Kidney (tissue), 14 donors: Measurements from ENCODE around the gene SLC44A3. TPM values are rescaled to one million over a fixed set of nuclear protein-coding genes. Genes with fewer than 3 reads are reported as not detected.
"Not testable (repeated sequence)": the region's sequence is repeated elsewhere in the genome, so short reads cannot be mapped to it uniquely, and the experiment has no call there.

Experiments
- DNase-seq, 5 donors: peaks; one replicate each; pipeline ENCODE4 v3.0.0-alpha.2; 2013 to 2020
- FAIRE-seq: peaks from 2 replicates; lab custom pipeline; 2012; peaks lifted over from hg19 to GRCh38; lab: Jason Lieb, UNC
- H3K27ac ChIP-seq, 2 donors: one replicate each; pipeline ENCODE4 v1.7.0; 2013; ENCODE audit warnings: low read depth in 2 of 2, low read length in 2 of 2, inconsistent platforms in 1 of 2
- H3K27me3 ChIP-seq: one replicate; pipeline ENCODE4 v1.7.1; 2013; ENCODE audit warnings: low read length, inconsistent platforms; ENCODE audit not compliant: control insufficient read depth, insufficient read depth
- H3K36me3 ChIP-seq, 3 donors: one replicate each; pipeline versions ENCODE4 v1.7.0 to v1.7.1; 2013; ENCODE audit warnings: low read length in 3 of 3, control low read depth in 1 of 3, inconsistent platforms in 1 of 3; ENCODE audit not compliant: insufficient read depth in 3 of 3, control insufficient read depth in 2 of 3
- H3K4me1 ChIP-seq, 3 donors: one replicate each; pipeline versions ENCODE4 v1.7.0 to v1.7.1; 2013; ENCODE audit warnings: low read length in 3 of 3, inconsistent platforms in 1 of 3, low read depth in 1 of 3; ENCODE audit not compliant: control insufficient read depth in 2 of 3, insufficient read depth in 2 of 3
- H3K4me3 ChIP-seq, 3 donors: one replicate each; pipeline versions ENCODE4 v1.7.0 to v1.8.1; 2013; ENCODE audit warnings: low read length in 3 of 3, control low read depth in 1 of 3, inconsistent platforms in 1 of 3
- H3K9ac ChIP-seq, 3 donors: one replicate each; pipeline versions ENCODE4 v1.7.0 to v1.7.1; 2013; ENCODE audit warnings: low read length in 3 of 3, control low read depth in 1 of 3, inconsistent platforms in 1 of 3
- H3K9me3 ChIP-seq, 3 donors: one replicate each; pipeline versions ENCODE4 v1.7.0 to v1.7.1; 2013; ENCODE audit warnings: low read length in 3 of 3, control low read depth in 1 of 3, inconsistent platforms in 1 of 3; ENCODE audit not compliant: control insufficient read depth in 2 of 3, insufficient read depth in 1 of 3
- CTCF ChIP-seq: IDR thresholded peaks from 3 replicates; pipeline ENCODE4 v1.5.1; 2012; ENCODE audit warnings: mild to moderate bottlenecking, moderate library complexity, borderline replicate concordance; ENCODE audit not compliant: insufficient read depth; ENCODE audit errors: extremely low read depth
- intact Hi-C: fragments of 100-400 bp; cut with DNase I; formaldehyde crosslinking; loops from one replicate; pipeline ENCODE4 v1.11.1; 2022
- polyA plus RNA-seq: library from polyadenylated mRNA; stranded (reverse); fragments of 350-450 nt; fragmentation: Illumina TruSeq; extraction: RNeasy Lipid Tissue Mini Kit (QIAGEN cat#74804); gene quantifications from one replicate; pipeline ENCODE4 v1.2.3, GENCODE V29; 2014; ENCODE audit warnings: low read depth, low replicate concordance; ENCODE audit not compliant: insufficient read depth
- total RNA-seq: library from RNA; stranded (reverse); fragmentation: NEBNext Ultra II Directional; extraction: Animal tissue kit (Norgen Biotek cat#: 25700); gene quantifications from one replicate; pipeline ENCODE4 v1.2.1, GENCODE V29; 2021
- donor health status: control.
- donor health status: control.
- donor health status: control.
- donor health status: control.
- donor health status: control.
- donor health status: DM: yes; HTN: yes; CAD: no.
- donor health status: Normal renal cell carcinoma (clear cell type).

The SLC44A3 gene
- total and polyA plus RNA-seq, 2 donors from 2014 or later: 35.2 to 49.6 TPM

- TF ChIP-seq CTCF: no peak
- DNase-seq (no peak), FAIRE-seq (no peak)
- H3K4me3 ChIP-seq: no peak overlapping the region
- H3K4me1 ChIP-seq: peaks cover 3 to 38% (median 17%) of the 10 kb centered on the region in 3 donors
- no peaks in the 10 kb centered on the region for H3K36me3 ChIP-seq
- H3K9me3 ChIP-seq: no peaks in the 10 kb centered on the region
- intact Hi-C loops: no loop called here
- H3K9ac ChIP-seq: no peak overlapping the region
- peak overlapping the region in 1 of 2 donors; percentile 71 for H3K27ac ChIP-seq
- no peaks in the 10 kb centered on the region for H3K27me3 ChIP-seq
These were observed 115.3 kb downstream of the SLC44A3 start for GRCh38 chr1:94935476-94935875.

- Histone ChIP-seq H3K27ac (peak overlapping the region; percentile 68 to 71), H3K27me3 (no peaks in the 10 kb centered on the region), H3K36me3 (no peaks in the 10 kb centered on the region), H3K4me1 (peaks cover 3 to 41% (median 17%) of the 10 kb centered on the region in 3 donors), H3K4me3 (no peak overlapping the region), H3K9me3 (no peaks in the 10 kb centered on the region), H3K9ac (no peak overlapping the region)
- intact Hi-C loops: no loop called here
- no peak for DNase-seq
- FAIRE-seq: no peak
- no peak for TF ChIP-seq CTCF
These were observed 116.9 kb downstream of the SLC44A3 start for GRCh38 chr1:94936861-94937620.

- Histone ChIP-seq H3K4me3 (no peak overlapping the region), H3K9ac (no peak overlapping the region), H3K27ac (peak overlapping the region; percentile 45 to 55), H3K36me3 (no peaks in the 10 kb centered on the region), H3K4me1 (peaks cover 3 to 49% (median 17%) of the 10 kb centered on the region in 3 donors), H3K9me3 (no peaks in the 10 kb centered on the region), H3K27me3 (no peaks in the 10 kb centered on the region)
- no peak for TF ChIP-seq CTCF
- intact Hi-C loops: no loop called here
- DNase-seq (no peak), FAIRE-seq (no peak)
These were observed 117.7 kb downstream of the SLC44A3 start for GRCh38 chr1:94937820-94938219.

DNA sequence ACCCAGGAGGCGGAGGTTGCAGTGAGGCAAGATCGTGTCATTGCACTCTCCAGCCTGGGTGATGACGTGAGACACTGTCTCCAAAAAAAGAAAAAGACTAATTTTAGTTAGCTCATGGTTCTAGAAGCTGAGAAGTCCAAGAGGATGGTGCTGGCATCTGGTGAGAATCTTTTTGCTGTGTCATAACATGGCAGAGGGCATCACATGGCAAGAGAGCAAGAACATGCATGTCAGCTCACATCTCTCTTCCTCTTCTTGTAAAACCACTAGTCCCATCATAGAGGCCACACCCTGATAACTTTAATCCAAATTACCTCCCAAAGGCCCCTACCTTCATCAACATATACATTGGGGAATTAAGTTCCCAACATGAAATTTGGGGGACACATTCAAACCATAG is 120.6 kb downstream of the SLC44A3 start:
- intact Hi-C loops: no loop called here

GRCh38 chr1:94941480-94941879 is 121.3 kb downstream of the SLC44A3 start:
- intact Hi-C loops, FAIRE-seq: not testable (repeated sequence)
- peak overlapping the region in 1 of 2 donors; percentile 7 for H3K27ac ChIP-seq

More for the DNA sequence above, 120.6 kb downstream of the SLC44A3 start:
- no peak for FAIRE-seq
- Histone ChIP-seq H3K9me3 (no peaks in the 10 kb centered on the region), H3K27me3 (no peaks in the 10 kb centered on the region), H3K36me3 (no peaks in the 10 kb centered on the region), H3K9ac (no peak overlapping the region), H3K4me3 (no peak overlapping the region), H3K27ac (no peak overlapping the region), H3K4me1 (peaks cover 3 to 43% (median 17%) of the 10 kb centered on the region in 3 donors)
- no peak for DNase-seq
- TF ChIP-seq CTCF: no peak

More at GRCh38 chr1:94941480-94941879, 121.3 kb downstream of the SLC44A3 start:
- H3K9ac ChIP-seq, DNase-seq, H3K9me3 ChIP-seq, H3K36me3 ChIP-seq, H3K4me3 ChIP-seq, H3K27me3 ChIP-seq: not testable (repeated sequence)
- H3K4me1 ChIP-seq: peaks cover 0 to 36% (median 12%) of the 10 kb centered on the region in 3 donors
